IMR-90 (cell line): ENCODE data around the gene SCYGR1. TPM values are rescaled to one million over a fixed set of nuclear protein-coding genes. Genes with fewer than 3 reads are reported as not detected.
A peak's percentile ranks its signal among the peaks of the same experiment; 100 is the strongest.

Source experiments
- ATAC-seq: fragments of 200-7000 bp; cut with Tn5 transposase; 2 replicates; pipeline ENCODE4 v1.9.1; 2020; ENCODE audit warnings: low read depth, mild to moderate bottlenecking, moderate library complexity
- BruUV-seq: library from RNA; stranded (reverse); fragments of 400-500 nt; replicated peaks from 2 replicates; lab custom pipeline; 2021; lab: Mats Ljungman, UMichigan
- CTCF ChIA-PET: fragments of 300-600 bp; formaldehyde crosslinking; extraction: SDS; loops from one replicate; lab custom pipeline; 2021; ENCODE audit warnings: antibody characterized with exemption; lab: Yijun Ruan, JAX
- POLR2A ChIA-PET: fragments of 300-600 bp; sonication (Branson Sonifier 250); formaldehyde crosslinking; loops from one replicate; lab custom pipeline; 2022; ENCODE audit warnings: antibody characterized with exemption; ENCODE audit not compliant: unreplicated experiment; lab: Charles Lee
- DNase-seq: peaks from one replicate; pipeline ENCODE4 v3.0.0; 2013
- H2AFZ ChIP-seq: replicated peaks from 2 replicates; pipeline ENCODE3; 2013; ENCODE audit warnings: low read length, mild to moderate bottlenecking; ENCODE audit not compliant: poor library complexity
- H2AK5ac ChIP-seq: 2 replicates; pipeline ENCODE4 v1.6.1; 2013; ENCODE audit warnings: low read depth, low read length, inconsistent platforms
- H2AK9ac ChIP-seq: replicated peaks from 2 replicates; pipeline ENCODE3; 2013; ENCODE audit warnings: mild to moderate bottlenecking, low read depth, low read length, moderate library complexity; ENCODE audit not compliant: poor library complexity
- H2BK120ac ChIP-seq: 2 replicates; pipeline ENCODE4 v1.6.1; 2013; ENCODE audit warnings: low read depth, low read length, inconsistent platforms
- H2BK15ac ChIP-seq: 3 replicates; pipeline ENCODE4 v1.6.1; 2013; ENCODE audit warnings: low read depth, low read length, inconsistent platforms
- H2BK20ac ChIP-seq: 2 replicates; pipeline ENCODE4 v1.6.1; 2013; ENCODE audit warnings: low read depth, mild to moderate bottlenecking, inconsistent platforms, low read length, moderate library complexity
- H2BK5ac ChIP-seq: 2 replicates; pipeline ENCODE4 v1.6.1; 2013; ENCODE audit warnings: mild to moderate bottlenecking, low read depth, low read length, inconsistent platforms; ENCODE audit not compliant: poor library complexity, severe bottlenecking
- H3K14ac ChIP-seq: replicated peaks from 2 replicates; pipeline ENCODE4 v1.6.1; 2013; ENCODE audit warnings: low read depth, low read length, inconsistent platforms
- H3K18ac ChIP-seq: 2 replicates; pipeline ENCODE4 v1.6.1; 2013; ENCODE audit warnings: low read depth, low read length, control low read depth
- H3K23ac ChIP-seq: 2 replicates; pipeline ENCODE4 v1.6.1; 2013; ENCODE audit warnings: low read depth, low read length, inconsistent platforms
- H3K27ac ChIP-seq: 2 replicates; pipeline ENCODE4 v1.5.1; 2013; ENCODE audit warnings: mild to moderate bottlenecking, control low read depth, low read length; ENCODE audit not compliant: insufficient read depth
- H3K27me3 ChIP-seq: 2 replicates; pipeline ENCODE4 v1.6.1; 2013; ENCODE audit warnings: low read length; ENCODE audit not compliant: control insufficient read depth, insufficient read depth
- H3K36me3 ChIP-seq: 2 replicates; pipeline ENCODE4 v1.6.1; 2013; ENCODE audit warnings: low read length, mixed read lengths; ENCODE audit not compliant: control insufficient read depth, insufficient read depth
- H3K4ac ChIP-seq: 2 replicates; pipeline ENCODE4 v1.6.1; 2013; ENCODE audit warnings: low read depth, low read length, inconsistent platforms
- H3K4me1 ChIP-seq: 2 replicates; pipeline ENCODE4 v1.6.1; 2013; ENCODE audit warnings: low read length, mixed read lengths; ENCODE audit not compliant: control insufficient read depth, insufficient read depth
- H3K4me2 ChIP-seq: 2 replicates; pipeline ENCODE4 v1.6.1; 2013; ENCODE audit warnings: low read depth, mild to moderate bottlenecking, control low read depth, low read length, moderate library complexity
- H3K4me3 ChIP-seq: 2 replicates; pipeline ENCODE4 v1.5.1; 2013; ENCODE audit warnings: low read depth, mild to moderate bottlenecking, control low read depth, low read length, moderate library complexity; ENCODE audit not compliant: insufficient read depth
- H3K56ac ChIP-seq: 2 replicates; pipeline ENCODE4 v1.6.1; 2013; ENCODE audit warnings: low read length, inconsistent platforms; ENCODE audit not compliant: insufficient read depth; ENCODE audit errors: extremely low read depth
- H3K79me1 ChIP-seq, 2 experiments: 2 replicates each; pipeline ENCODE4 v1.6.1; 2013; ENCODE audit warnings: low read length in 2 of 2, inconsistent platforms in 1 of 2, low read depth in 1 of 2
- H3K9ac ChIP-seq: 2 replicates; pipeline ENCODE4 v1.6.1; 2013; ENCODE audit warnings: low read depth, low read length, control low read depth
- H3K9me1 ChIP-seq: 2 replicates; pipeline ENCODE4 v1.6.1; 2013; ENCODE audit warnings: low read length, inconsistent platforms; ENCODE audit not compliant: insufficient read depth
- H3K9me3 ChIP-seq: 2 replicates; pipeline ENCODE4 v1.6.1; 2013; ENCODE audit warnings: low read length; ENCODE audit not compliant: control insufficient read depth, insufficient read depth
- H4K20me1 ChIP-seq: 2 replicates; pipeline ENCODE4 v1.6.1; 2013; ENCODE audit warnings: low read length, inconsistent platforms; ENCODE audit not compliant: insufficient read depth
- H4K5ac ChIP-seq: 2 replicates; pipeline ENCODE4 v1.6.1; 2013; ENCODE audit warnings: mild to moderate bottlenecking, low read depth, low read length, control low read depth
- H4K8ac ChIP-seq, 2 experiments: 2 replicates each; pipeline ENCODE4 v1.6.1; 2013; ENCODE audit warnings: low read depth in 2 of 2, low read length in 2 of 2, control low read depth in 1 of 2, inconsistent platforms in 1 of 2
- H4K91ac ChIP-seq: 2 replicates; pipeline ENCODE4 v1.6.1; 2013; ENCODE audit warnings: low read depth, low read length, inconsistent platforms; ENCODE audit not compliant: insufficient read depth
- FOS ChIP-seq: fragments of 150-350 bp; IDR thresholded peaks from 2 replicates; pipeline ENCODE4 v1.6.1; 2016; ENCODE audit warnings: low read depth, low read length
- RAD21 ChIP-seq: IDR thresholded peaks from 2 replicates; pipeline ENCODE4 v1.6.1; 2012; ENCODE audit warnings: low read length, improper control_type of control experiment
- WGBS, 2 experiments: methylation state at CpG; one replicate each; pipeline versions ENCODE4 v1.1.5 to v1.1.7; 2013; ENCODE audit warnings: missing lambda C conversion rate in 2 of 2; ENCODE audit not compliant: insufficient read length in 1 of 2; ENCODE audit errors: extremely low coverage in 2 of 2; 5-methylcytosine and 5-hydroxymethylcytosine counted together
- dilution Hi-C: fragments of 300-500 bp; cut with HindIII; formaldehyde crosslinking; loops from one replicate; pipeline ENCODE4 v1.14.3; 2018; ENCODE audit warnings: low sequenced_read_pairs; ENCODE audit not compliant: unreplicated experiment
- in situ Hi-C: fragments of 300-500 bp; cut with MboI; formaldehyde crosslinking; loops from 3 replicates; pipeline ENCODE4 v1.14.3; 2019; ENCODE audit warnings: low sequenced_read_pairs, inconsistent platforms, mixed read lengths
- intact Hi-C: fragments of 100-400 bp; cut with micrococcal nuclease; formaldehyde crosslinking; loops from 2 replicates; pipeline ENCODE4 v1.10.0; 2022
- polyA plus RNA-seq, 3 experiments: library from polyadenylated mRNA; depleted of rRNA; stranded (reverse); fragments of >200 nt; gene quantifications; 2 replicates each; pipeline ENCODE4 v1.2.3, GENCODE V29; 2012; ENCODE audit warnings: low replicate concordance in 1 of 3
- total RNA-seq: library from RNA; depleted of rRNA; stranded (reverse); fragments of >200 nt; gene quantifications from 2 replicates; pipeline ENCODE4 v1.2.3, GENCODE V29; 2012
- TF ChIP-seq, protein P1 (sequence below): conservative IDR thresholded peaks from 2 replicates; pipeline ENCODE4 v1.5.1; 2012; ENCODE audit warnings: mild to moderate bottlenecking, low read depth, low read length, improper control_type of control experiment

Gene SCYGR1
- total and polyA plus RNA-seq, 2 of the 4 experiments (the other 2 are of a cell fraction), result not detected

DNA sequence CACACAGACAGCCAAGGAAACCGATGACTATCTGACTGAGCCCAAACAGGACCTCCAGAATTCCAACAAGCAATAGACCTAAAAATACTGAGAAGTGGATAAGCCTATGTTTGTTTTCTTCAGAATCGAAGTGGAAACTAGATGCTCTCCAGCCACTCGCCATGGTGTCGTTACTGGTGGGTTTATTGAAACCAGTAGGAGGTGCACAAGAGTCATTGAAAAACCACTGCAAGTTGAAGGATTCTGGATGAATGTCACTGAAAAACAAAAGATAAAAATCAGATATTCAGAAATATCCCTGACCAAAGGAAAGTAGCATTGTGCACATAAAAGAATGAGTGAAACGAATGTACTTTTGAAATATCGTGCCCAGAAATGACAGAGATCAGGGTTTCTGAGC lies 24.0 kb downstream of the SCYGR1 start:
- Histone ChIP-seq H3K4me2 (no peak overlapping the region), H4K8ac (no peak overlapping the region), H3K4ac (no peak overlapping the region), H2BK20ac (no peak overlapping the region), H2BK120ac (no peak overlapping the region), H2BK15ac (no peak overlapping the region), H3K9me1 (peaks cover 4% of the 10 kb centered on the region), H3K36me3 (peaks cover 4% of the 10 kb centered on the region), H2AK5ac (no peak overlapping the region), H2BK5ac (no peak overlapping the region), H2AFZ (no peak overlapping the region), H4K91ac (no peak overlapping the region), H3K56ac (no peak overlapping the region), H3K9ac (no peak overlapping the region), H4K5ac (no peak overlapping the region), H3K27ac (no peak overlapping the region), H3K4me1 (peaks cover 10% of the 10 kb centered on the region), H3K23ac (no peak overlapping the region), H3K27me3 (no peaks in the 10 kb centered on the region), H3K9me3 (no peaks in the 10 kb centered on the region), H3K18ac (no peak overlapping the region), H2AK9ac (no peak overlapping the region), H3K79me1 (no peaks in the 10 kb centered on the region), H4K20me1 (no peaks in the 10 kb centered on the region), H3K4me3 (no peak overlapping the region), H3K14ac (no peak overlapping the region)
- WGBS, 2 experiments, result no CpG with 5 or more reads among the region's 6 CpGs
- dilution Hi-C loops, result no loop called here
- ATAC-seq (no peak), DNase-seq (no peak)
- POLR2A ChIA-PET, result no interaction called here
- BruUV-seq, result no TSS peak
- intact Hi-C loops, result no loop called here
- in situ Hi-C loops, result no loop called here
- CTCF ChIA-PET, result no interaction called here
- TF ChIP-seq RAD21, result no peak
- TF ChIP-seq FOS, result no peak
- TF ChIP-seq, protein P1, sequence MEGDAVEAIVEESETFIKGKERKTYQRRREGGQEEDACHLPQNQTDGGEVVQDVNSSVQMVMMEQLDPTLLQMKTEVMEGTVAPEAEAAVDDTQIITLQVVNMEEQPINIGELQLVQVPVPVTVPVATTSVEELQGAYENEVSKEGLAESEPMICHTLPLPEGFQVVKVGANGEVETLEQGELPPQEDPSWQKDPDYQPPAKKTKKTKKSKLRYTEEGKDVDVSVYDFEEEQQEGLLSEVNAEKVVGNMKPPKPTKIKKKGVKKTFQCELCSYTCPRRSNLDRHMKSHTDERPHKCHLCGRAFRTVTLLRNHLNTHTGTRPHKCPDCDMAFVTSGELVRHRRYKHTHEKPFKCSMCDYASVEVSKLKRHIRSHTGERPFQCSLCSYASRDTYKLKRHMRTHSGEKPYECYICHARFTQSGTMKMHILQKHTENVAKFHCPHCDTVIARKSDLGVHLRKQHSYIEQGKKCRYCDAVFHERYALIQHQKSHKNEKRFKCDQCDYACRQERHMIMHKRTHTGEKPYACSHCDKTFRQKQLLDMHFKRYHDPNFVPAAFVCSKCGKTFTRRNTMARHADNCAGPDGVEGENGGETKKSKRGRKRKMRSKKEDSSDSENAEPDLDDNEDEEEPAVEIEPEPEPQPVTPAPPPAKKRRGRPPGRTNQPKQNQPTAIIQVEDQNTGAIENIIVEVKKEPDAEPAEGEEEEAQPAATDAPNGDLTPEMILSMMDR, result 0 out of 2 replicates have a peak, but pooled peaks have one; percentile 6
